Mesodermal cell (in vitro differentiated cells): ENCODE data around the gene STH.

Source experiments
- H3K27ac ChIP-seq: 2 replicates; pipeline ENCODE4 v1.7.0; 2013; ENCODE audit warnings: mild to moderate bottlenecking, low read depth, low read length, moderate library complexity; ENCODE audit not compliant: severe bottlenecking
- H3K36me3 ChIP-seq: 2 replicates; pipeline ENCODE4 v1.7.1; 2013; ENCODE audit warnings: mild to moderate bottlenecking, low read length, moderate library complexity; ENCODE audit not compliant: control insufficient read depth, insufficient read depth
- H3K4me1 ChIP-seq: one replicate; pipeline ENCODE4 v1.7.1; 2013; ENCODE audit warnings: mild to moderate bottlenecking, low read length; ENCODE audit not compliant: insufficient read depth, control insufficient read depth, poor library complexity, severe bottlenecking
- H3K4me3 ChIP-seq: 2 replicates; pipeline ENCODE4 v1.7.0; 2013; ENCODE audit warnings: low read length, control low read depth, mild to moderate bottlenecking; ENCODE audit not compliant: insufficient read depth, poor library complexity, severe bottlenecking; ENCODE audit errors: extremely low read depth
- H3K9me3 ChIP-seq: 2 replicates; pipeline ENCODE4 v1.7.1; 2013; ENCODE audit warnings: mild to moderate bottlenecking, low read length, moderate library complexity; ENCODE audit not compliant: control insufficient read depth
- WGBS, 2 experiments: methylation state at CpG; one replicate each; pipeline ENCODE4 v1.1.5; 2013; ENCODE audit warnings: missing lambda C conversion rate in 2 of 2; ENCODE audit not compliant: insufficient coverage in 2 of 2; 5-methylcytosine and 5-hydroxymethylcytosine counted together

Gene STH

DNA sequence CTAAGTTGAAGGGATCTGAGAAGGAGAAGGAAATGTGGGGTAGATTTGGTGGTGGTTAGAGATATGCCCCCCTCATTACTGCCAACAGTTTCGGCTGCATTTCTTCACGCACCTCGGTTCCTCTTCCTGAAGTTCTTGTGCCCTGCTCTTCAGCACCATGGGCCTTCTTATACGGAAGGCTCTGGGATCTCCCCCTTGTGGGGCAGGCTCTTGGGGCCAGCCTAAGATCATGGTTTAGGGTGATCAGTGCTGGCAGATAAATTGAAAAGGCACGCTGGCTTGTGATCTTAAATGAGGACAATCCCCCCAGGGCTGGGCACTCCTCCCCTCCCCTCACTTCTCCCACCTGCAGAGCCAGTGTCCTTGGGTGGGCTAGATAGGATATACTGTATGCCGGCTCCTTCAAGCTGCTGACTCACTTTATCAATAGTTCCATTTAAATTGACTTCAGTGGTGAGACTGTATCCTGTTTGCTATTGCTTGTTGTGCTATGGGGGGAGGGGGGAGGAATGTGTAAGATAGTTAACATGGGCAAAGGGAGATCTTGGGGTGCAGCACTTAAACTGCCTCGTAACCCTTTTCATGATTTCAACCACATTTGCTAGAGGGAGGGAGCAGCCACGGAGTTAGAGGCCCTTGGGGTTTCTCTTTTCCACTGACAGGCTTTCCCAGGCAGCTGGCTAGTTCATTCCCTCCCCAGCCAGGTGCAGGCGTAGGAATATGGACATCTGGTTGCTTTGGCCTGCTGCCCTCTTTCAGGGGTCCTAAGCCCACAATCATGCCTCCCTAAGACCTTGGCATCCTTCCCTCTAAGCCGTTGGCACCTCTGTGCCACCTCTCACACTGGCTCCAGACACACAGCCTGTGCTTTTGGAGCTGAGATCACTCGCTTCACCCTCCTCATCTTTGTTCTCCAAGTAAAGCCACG is 28.3 kb downstream of the STH start:
- Histone ChIP-seq H3K27ac (peak overlapping the region; percentile 45), H3K36me3 (peaks cover 93% of the 10 kb centered on the region)
- WGBS, 2 experiments = 93% methylated on average over 9 to 10 of the region's 12 CpGs

GRCh38 chr17:46027976-46028325 is 28.9 kb downstream of the STH start:
- Histone ChIP-seq H3K36me3 (peaks cover 92% of the 10 kb centered on the region), H3K9me3 (no peaks in the 10 kb centered on the region), H3K27ac (no peak overlapping the region), H3K4me1 (peaks cover 4% of the 10 kb centered on the region), H3K4me3 (no peak overlapping the region)
- 96 to 100% methylated on average over 3 to 4 of the region's 4 CpGs for WGBS, 2 experiments

More for the DNA sequence above, 28.3 kb downstream of the STH start:
- peaks cover 4% of the 10 kb centered on the region for H3K4me1 ChIP-seq
- no peaks in the 10 kb centered on the region for H3K9me3 ChIP-seq
- no peak overlapping the region for H3K4me3 ChIP-seq

DNA sequence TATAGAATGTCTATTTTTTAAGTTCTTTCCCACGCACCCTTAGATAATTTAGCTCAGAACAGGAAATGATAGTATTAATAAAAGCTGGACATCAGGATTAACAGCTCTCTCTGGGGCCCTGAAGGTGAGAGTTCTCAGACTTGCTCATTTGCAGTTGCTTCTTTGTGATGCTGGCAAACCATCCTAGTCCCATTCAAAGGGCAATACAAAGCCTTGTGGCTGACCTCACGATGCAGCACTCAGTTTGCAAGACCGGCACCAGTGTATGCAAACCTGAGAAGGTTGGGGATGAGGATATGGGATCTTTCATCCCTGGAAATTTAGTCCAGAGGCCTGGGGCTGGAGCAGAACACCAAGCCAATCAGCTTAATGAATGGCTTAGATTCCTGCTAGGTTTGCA is 29.3 kb downstream of the STH start:
- no peak overlapping the region for H3K27ac ChIP-seq
- 73 to 100% methylated on average over 1 to 2 of the region's 3 CpGs for WGBS, 2 experiments
- H3K36me3 ChIP-seq = peaks cover 93% of the 10 kb centered on the region
- no peak overlapping the region for H3K4me3 ChIP-seq
- peaks cover 4% of the 10 kb centered on the region for H3K4me1 ChIP-seq
- H3K9me3 ChIP-seq = no peaks in the 10 kb centered on the region

GRCh38 chr17:46028981-46029565 is 30.0 kb downstream of the STH start:
- Histone ChIP-seq H3K9me3 (no peaks in the 10 kb centered on the region), H3K36me3 (peaks cover 96% of the 10 kb centered on the region), H3K27ac (no peak overlapping the region), H3K4me3 (no peak overlapping the region), H3K4me1 (peaks cover 4% of the 10 kb centered on the region)
- 82 to 90% methylated on average over 3 to 4 of the region's 4 CpGs for WGBS, 2 experiments

DNA sequence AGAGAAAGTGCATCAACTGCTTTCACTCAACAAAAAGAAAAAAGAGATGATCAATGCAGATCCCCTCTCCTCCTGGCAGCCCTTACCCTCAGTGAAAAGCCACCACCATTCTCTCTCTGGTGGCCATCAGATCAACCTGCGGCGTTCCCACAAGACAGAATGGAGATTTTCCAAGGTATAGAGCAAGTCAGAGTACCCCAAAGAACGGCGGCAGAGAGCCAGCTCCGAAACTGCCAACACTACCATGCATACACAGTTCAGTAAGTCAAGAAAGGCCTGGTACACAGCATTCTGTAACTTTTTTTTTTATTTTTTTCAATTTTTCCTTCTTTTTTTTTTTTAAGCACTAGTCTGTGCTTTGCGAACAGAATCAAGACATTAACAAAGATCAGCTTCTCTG is 30.6 kb downstream of the STH start:
- H3K27ac ChIP-seq = no peak overlapping the region
- H3K9me3 ChIP-seq = no peaks in the 10 kb centered on the region
- no peak overlapping the region for H3K4me3 ChIP-seq
- 93 to 95% methylated on average over 5 to 6 of the region's 6 CpGs for WGBS, 2 experiments
- H3K36me3 ChIP-seq = peaks cover 96% of the 10 kb centered on the region
- H3K4me1 ChIP-seq = peaks cover 4% of the 10 kb centered on the region

GRCh38 chr17:46030752-46031151 is 31.7 kb downstream of the STH start:
- Histone ChIP-seq H3K4me3 (no peak overlapping the region), H3K36me3 (peaks cover 96% of the 10 kb centered on the region), H3K27ac (no peak overlapping the region), H3K4me1 (peaks cover 4% of the 10 kb centered on the region), H3K9me3 (no peaks in the 10 kb centered on the region)
- 96 to 100% methylated on average over 1 to 3 of the region's 3 CpGs for WGBS, 2 experiments

DNA sequence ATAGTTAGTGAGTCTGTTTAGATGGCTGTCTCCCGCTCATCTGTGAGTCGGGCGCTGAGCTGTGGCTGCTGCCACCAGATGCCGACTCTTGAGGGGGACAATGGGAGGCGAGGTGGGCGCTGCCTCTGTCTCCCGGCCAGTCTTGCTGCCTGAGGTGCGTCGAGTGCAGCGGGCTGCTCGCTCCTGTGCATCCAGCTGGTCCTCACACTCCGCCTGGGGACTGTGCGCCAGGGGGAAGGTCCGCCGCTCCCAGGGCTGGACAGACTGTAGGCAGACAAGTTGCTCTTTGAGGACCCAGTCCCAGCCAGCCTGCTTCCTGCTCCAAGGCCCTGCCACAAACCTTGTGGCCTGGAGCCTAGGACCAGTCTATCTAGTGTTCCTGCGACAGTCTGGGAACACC is 32.4 kb downstream of the STH start:
- H3K36me3 ChIP-seq = peaks cover 96% of the 10 kb centered on the region
- H3K4me3 ChIP-seq = no peak overlapping the region
- H3K27ac ChIP-seq = no peak overlapping the region
- H3K9me3 ChIP-seq = no peaks in the 10 kb centered on the region
- 90 to 97% methylated on average over 14 to 16 of the region's 16 CpGs for WGBS, 2 experiments
- H3K4me1 ChIP-seq = peaks cover 4% of the 10 kb centered on the region

DNA sequence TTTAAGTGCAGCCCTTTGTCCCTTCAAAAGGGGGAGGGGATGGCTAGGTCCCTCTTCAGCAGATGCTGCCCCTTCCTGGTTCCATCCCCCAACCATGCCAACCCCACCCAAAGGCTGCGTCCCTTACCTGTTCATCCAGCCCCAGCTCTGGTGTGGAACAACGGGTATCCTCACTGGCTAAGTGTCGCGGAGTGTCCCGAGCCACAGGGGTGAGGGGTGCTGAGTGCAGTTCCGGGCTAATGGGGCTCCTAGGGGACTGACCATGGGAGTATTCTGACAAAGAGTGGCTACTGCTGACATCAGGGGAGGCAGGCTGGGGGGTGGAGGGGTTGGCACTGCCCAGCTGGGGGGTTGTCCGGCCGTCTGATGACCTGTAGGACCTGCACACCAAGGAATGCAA is 32.9 kb downstream of the STH start:
- H3K36me3 ChIP-seq = peaks cover 96% of the 10 kb centered on the region
- no peak overlapping the region for H3K4me3 ChIP-seq
- H3K27ac ChIP-seq = no peak overlapping the region
- H3K9me3 ChIP-seq = no peaks in the 10 kb centered on the region
- peaks cover 4% of the 10 kb centered on the region for H3K4me1 ChIP-seq
- 88% methylated on average over 6 of the region's 8 CpGs; no CpG with 5 or more reads in 1 of the 2 experiments for WGBS, 2 experiments

GRCh38 chr17:46032909-46033308 is 33.9 kb downstream of the STH start:
- 93 to 100% methylated on average over 7 to 8 of the region's 11 CpGs for WGBS, 2 experiments
- Histone ChIP-seq H3K27ac (no peak overlapping the region), H3K36me3 (peaks cover 97% of the 10 kb centered on the region), H3K4me1 (no peaks in the 10 kb centered on the region), H3K9me3 (no peaks in the 10 kb centered on the region), H3K4me3 (no peak overlapping the region)

DNA sequence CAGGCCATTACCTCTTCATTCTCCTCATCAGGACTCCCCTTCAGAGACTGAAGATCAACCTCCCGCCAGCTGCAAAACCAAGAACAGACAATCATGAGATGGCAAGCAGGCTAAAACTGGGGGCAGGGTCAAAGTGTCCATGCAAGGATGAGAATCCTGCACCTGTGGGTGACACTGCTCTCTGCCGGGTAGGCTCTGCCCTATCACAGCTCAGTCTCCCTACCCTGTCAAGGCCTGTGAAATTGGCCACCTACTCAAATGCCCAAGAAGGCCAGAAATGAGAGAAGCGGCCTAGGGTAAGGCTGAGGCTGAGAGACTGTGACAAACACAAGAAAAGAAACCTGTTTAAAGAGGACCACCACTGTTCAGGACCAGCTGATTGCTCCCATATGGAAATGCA is 34.3 kb downstream of the STH start:
- H3K36me3 ChIP-seq = peaks cover 97% of the 10 kb centered on the region
- 93 to 100% methylated on average over 2 to 3 of the region's 3 CpGs for WGBS, 2 experiments
- H3K9me3 ChIP-seq = no peaks in the 10 kb centered on the region
- H3K4me3 ChIP-seq = no peak overlapping the region
- H3K4me1 ChIP-seq = no peaks in the 10 kb centered on the region
- H3K27ac ChIP-seq = no peak overlapping the region
